ENCODE data around the gene MAFG.

DNA sequence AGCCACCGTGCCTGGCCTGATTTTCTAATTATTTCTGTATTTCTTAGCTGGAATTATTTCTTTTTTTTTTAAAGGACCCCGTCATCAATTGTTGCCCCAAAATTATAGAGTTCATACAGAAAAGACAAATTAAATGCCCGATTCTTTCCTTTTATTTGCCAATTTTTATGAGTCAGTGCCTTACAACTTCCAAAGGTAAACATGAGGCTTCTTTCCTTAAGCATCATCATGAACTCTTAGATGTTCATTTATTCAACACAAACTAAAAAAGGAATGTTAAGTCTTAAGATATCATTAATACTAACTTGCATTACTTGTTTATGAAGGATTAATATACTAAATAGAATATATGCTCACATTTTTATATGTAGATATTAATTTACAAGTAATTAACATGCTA is 49.2 kb downstream of the MAFG start:
- TF ChIP-seq, protein P1, sequence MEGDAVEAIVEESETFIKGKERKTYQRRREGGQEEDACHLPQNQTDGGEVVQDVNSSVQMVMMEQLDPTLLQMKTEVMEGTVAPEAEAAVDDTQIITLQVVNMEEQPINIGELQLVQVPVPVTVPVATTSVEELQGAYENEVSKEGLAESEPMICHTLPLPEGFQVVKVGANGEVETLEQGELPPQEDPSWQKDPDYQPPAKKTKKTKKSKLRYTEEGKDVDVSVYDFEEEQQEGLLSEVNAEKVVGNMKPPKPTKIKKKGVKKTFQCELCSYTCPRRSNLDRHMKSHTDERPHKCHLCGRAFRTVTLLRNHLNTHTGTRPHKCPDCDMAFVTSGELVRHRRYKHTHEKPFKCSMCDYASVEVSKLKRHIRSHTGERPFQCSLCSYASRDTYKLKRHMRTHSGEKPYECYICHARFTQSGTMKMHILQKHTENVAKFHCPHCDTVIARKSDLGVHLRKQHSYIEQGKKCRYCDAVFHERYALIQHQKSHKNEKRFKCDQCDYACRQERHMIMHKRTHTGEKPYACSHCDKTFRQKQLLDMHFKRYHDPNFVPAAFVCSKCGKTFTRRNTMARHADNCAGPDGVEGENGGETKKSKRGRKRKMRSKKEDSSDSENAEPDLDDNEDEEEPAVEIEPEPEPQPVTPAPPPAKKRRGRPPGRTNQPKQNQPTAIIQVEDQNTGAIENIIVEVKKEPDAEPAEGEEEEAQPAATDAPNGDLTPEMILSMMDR (optimal IDR thresholded peaks at IDR 0.05 in 1 of 3, IDR thresholded peaks at IDR 0.05 in 1 of 3, conservative IDR thresholded peaks at IDR 0.05 in 1 of 3; ENCODE audit: extremely low read depth in 1 of 3, insufficient read depth in 2 of 3, low read length in 3 of 3), result no peak
- no peak for TF ChIP-seq EZH2 (IDR thresholded peaks at IDR 0.05; ENCODE audit: low read length)
